Spleen (tissue), 7 donors: ENCODE measurements around the gene DDX5.

ENCODE experiments used
- CTCF ChIP-seq, 11 experiments: fragments of 200-600 bp in 7 of 11; fragments of 450-650 bp in 4 of 11; sonication (generic) in 4 of 11; IDR thresholded peaks in 8 of 11; conservative IDR thresholded peaks in 3 of 11; 1 replicate in 7 of 11; 2 replicates in 4 of 11; pipeline versions ENCODE4 v1.4.0 to v1.8.0; 2016 to 2021; ENCODE audit warnings: antibody characterized with exemption in 11 of 11, inconsistent platforms in 4 of 11, mild to moderate bottlenecking in 1 of 11
- POLR2A ChIP-seq, 3 donors: fragments of 450-650 bp; IDR thresholded peaks; one replicate each; pipeline ENCODE4 v1.5.1; 2017; ENCODE audit warnings: antibody characterized with exemption in 3 of 3, mild to moderate bottlenecking in 1 of 3
- donor health status: DM: no; HTN: no; CAD: no; lungs with moderate emphysema.
- donor health status: DM: no; HTN: no; CAD: no.
- donor health status: DM: no; HTN: no; CAD: no.

GRCh38 chr17:64515829-64516228 is 9.7 kb upstream of the DDX5 start:
- no peak for TF ChIP-seq POLR2A (IDR thresholded peaks at IDR 0.05)
- TF ChIP-seq CTCF (IDR thresholded peaks at IDR 0.05 in 8 of 11, conservative IDR thresholded peaks at IDR 0.05 in 3 of 11): no peak
